Kidney (tissue), 14 donors: ENCODE data around the gene DUSP3. TPM values are rescaled to one million over a fixed set of nuclear protein-coding genes. Genes with fewer than 3 reads are reported as not detected.
A peak's percentile ranks its signal among the peaks of the same experiment; 100 is the strongest.

Experiments
- DNase-seq, 5 donors: peaks; one replicate each; pipeline ENCODE4 v3.0.0-alpha.2; 2013 to 2020
- FAIRE-seq: peaks from 2 replicates; lab custom pipeline; 2012; peaks lifted over from hg19 to GRCh38; lab: Jason Lieb, UNC
- H3K27ac ChIP-seq, 2 donors: one replicate each; pipeline ENCODE4 v1.7.0; 2013; ENCODE audit warnings: low read depth in 2 of 2, low read length in 2 of 2, inconsistent platforms in 1 of 2
- H3K27me3 ChIP-seq: one replicate; pipeline ENCODE4 v1.7.1; 2013; ENCODE audit warnings: low read length, inconsistent platforms; ENCODE audit not compliant: control insufficient read depth, insufficient read depth
- H3K36me3 ChIP-seq, 3 donors: one replicate each; pipeline versions ENCODE4 v1.7.0 to v1.7.1; 2013; ENCODE audit warnings: low read length in 3 of 3, control low read depth in 1 of 3, inconsistent platforms in 1 of 3; ENCODE audit not compliant: insufficient read depth in 3 of 3, control insufficient read depth in 2 of 3
- H3K4me1 ChIP-seq, 3 donors: one replicate each; pipeline versions ENCODE4 v1.7.0 to v1.7.1; 2013; ENCODE audit warnings: low read length in 3 of 3, inconsistent platforms in 1 of 3, low read depth in 1 of 3; ENCODE audit not compliant: control insufficient read depth in 2 of 3, insufficient read depth in 2 of 3
- H3K4me3 ChIP-seq, 3 donors: one replicate each; pipeline versions ENCODE4 v1.7.0 to v1.8.1; 2013; ENCODE audit warnings: low read length in 3 of 3, control low read depth in 1 of 3, inconsistent platforms in 1 of 3
- H3K9ac ChIP-seq, 3 donors: one replicate each; pipeline versions ENCODE4 v1.7.0 to v1.7.1; 2013; ENCODE audit warnings: low read length in 3 of 3, control low read depth in 1 of 3, inconsistent platforms in 1 of 3
- H3K9me3 ChIP-seq, 3 donors: one replicate each; pipeline versions ENCODE4 v1.7.0 to v1.7.1; 2013; ENCODE audit warnings: low read length in 3 of 3, control low read depth in 1 of 3, inconsistent platforms in 1 of 3; ENCODE audit not compliant: control insufficient read depth in 2 of 3, insufficient read depth in 1 of 3
- intact Hi-C: fragments of 100-400 bp; cut with DNase I; formaldehyde crosslinking; loops from one replicate; pipeline ENCODE4 v1.11.1; 2022
- polyA plus RNA-seq: library from polyadenylated mRNA; stranded (reverse); fragments of 350-450 nt; fragmentation: Illumina TruSeq; extraction: RNeasy Lipid Tissue Mini Kit (QIAGEN cat#74804); gene quantifications from one replicate; pipeline ENCODE4 v1.2.3, GENCODE V29; 2014; ENCODE audit warnings: low read depth, low replicate concordance; ENCODE audit not compliant: insufficient read depth
- total RNA-seq: library from RNA; stranded (reverse); fragmentation: NEBNext Ultra II Directional; extraction: Animal tissue kit (Norgen Biotek cat#: 25700); gene quantifications from one replicate; pipeline ENCODE4 v1.2.1, GENCODE V29; 2021
- TF ChIP-seq, protein P1 (sequence below): IDR thresholded peaks from 3 replicates; pipeline ENCODE4 v1.5.1; 2012; ENCODE audit warnings: mild to moderate bottlenecking, moderate library complexity, borderline replicate concordance; ENCODE audit not compliant: insufficient read depth; ENCODE audit errors: extremely low read depth
- donor health status: control.
- donor health status: control.
- donor health status: control.
- donor health status: control.
- donor health status: control.
- donor health status: DM: yes; HTN: yes; CAD: no.
- donor health status: Normal renal cell carcinoma (clear cell type).

DUSP3 gene
- total and polyA plus RNA-seq, 2 donors from 2014 or later: 102 to 126 TPM

DNA sequence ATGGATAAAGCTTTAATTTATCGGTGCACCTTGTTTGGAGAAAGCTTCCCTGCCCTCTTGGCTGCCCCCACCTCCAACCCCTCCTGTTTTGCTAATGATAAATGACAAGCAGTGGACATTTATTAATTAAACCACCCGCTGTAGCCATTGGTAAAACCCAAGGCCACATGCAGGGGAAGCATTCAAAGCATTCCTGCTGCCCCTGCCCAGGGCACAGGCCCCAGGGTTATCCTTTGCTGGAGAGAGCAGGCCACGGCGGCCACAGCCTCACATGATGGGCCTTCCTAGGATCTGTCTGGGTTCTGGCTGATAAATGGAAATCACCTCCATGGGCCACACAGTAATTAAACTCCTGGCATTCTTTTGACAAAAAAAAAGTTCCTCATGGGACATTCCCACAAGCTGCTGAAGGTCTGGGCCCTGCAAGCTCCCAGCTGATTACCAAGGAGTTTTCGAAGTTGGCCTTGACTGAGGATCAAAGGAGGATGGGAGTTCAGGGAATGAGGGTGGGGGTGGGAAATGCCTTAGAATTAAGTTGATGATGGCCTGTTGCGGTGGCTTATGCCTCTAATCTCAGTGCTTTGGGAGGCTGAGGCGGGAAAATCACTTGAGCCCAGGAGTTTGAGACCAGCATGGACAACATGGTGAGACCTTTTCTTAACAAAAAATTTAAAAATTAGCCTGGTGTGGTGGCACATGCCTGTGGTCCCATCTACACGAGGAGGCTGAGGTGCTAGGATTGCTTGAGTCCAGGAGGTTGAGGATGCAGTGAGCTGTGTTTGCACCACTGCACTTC, 55.7 kb downstream of the DUSP3 start:
- TF ChIP-seq, protein P1, sequence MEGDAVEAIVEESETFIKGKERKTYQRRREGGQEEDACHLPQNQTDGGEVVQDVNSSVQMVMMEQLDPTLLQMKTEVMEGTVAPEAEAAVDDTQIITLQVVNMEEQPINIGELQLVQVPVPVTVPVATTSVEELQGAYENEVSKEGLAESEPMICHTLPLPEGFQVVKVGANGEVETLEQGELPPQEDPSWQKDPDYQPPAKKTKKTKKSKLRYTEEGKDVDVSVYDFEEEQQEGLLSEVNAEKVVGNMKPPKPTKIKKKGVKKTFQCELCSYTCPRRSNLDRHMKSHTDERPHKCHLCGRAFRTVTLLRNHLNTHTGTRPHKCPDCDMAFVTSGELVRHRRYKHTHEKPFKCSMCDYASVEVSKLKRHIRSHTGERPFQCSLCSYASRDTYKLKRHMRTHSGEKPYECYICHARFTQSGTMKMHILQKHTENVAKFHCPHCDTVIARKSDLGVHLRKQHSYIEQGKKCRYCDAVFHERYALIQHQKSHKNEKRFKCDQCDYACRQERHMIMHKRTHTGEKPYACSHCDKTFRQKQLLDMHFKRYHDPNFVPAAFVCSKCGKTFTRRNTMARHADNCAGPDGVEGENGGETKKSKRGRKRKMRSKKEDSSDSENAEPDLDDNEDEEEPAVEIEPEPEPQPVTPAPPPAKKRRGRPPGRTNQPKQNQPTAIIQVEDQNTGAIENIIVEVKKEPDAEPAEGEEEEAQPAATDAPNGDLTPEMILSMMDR: no peak
- peaks cover 0 to 3% (median 2%) of the 10 kb centered on the region in 3 donors for H3K4me1 ChIP-seq
- intact Hi-C loops: no loop called here
- H3K27ac ChIP-seq: no peak overlapping the region
- no peaks in the 10 kb centered on the region for H3K36me3 ChIP-seq
- FAIRE-seq (no peak), DNase-seq (peak in 1 of 5 donors; percentile 54)
- no peak overlapping the region for H3K9ac ChIP-seq
- H3K4me3 ChIP-seq: no peak overlapping the region
- H3K27me3 ChIP-seq: no peaks in the 10 kb centered on the region
- no peaks in the 10 kb centered on the region for H3K9me3 ChIP-seq

DNA sequence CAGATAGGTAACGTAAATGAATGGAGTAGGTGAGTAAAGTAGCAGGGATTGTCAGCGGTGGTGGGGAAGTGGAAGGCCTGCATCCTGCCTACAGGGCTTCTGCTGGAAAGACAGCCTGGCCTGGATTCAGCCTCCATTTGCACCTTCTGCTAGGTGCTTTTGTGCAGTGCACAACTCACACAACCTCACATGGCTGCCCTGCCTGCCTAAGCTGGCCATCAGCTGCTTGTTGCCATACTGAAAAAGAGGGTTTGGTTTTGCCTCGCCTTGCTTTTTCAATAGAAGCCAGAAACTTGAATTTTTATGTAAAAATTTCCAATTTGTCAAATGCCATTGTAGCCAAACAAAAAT, 56.5 kb downstream of the DUSP3 start:
- intact Hi-C loops: no loop called here
- peak in 1 of 5 donors; percentile 32 for DNase-seq
- Histone ChIP-seq H3K27me3 (no peaks in the 10 kb centered on the region), H3K9ac (no peak overlapping the region), H3K27ac (no peak overlapping the region), H3K9me3 (no peaks in the 10 kb centered on the region), H3K4me3 (no peak overlapping the region), H3K36me3 (no peaks in the 10 kb centered on the region), H3K4me1 (peaks cover 0 to 3% (median 2%) of the 10 kb centered on the region in 3 donors)
- no peak for FAIRE-seq
- TF ChIP-seq, protein P1: no peak

DNA sequence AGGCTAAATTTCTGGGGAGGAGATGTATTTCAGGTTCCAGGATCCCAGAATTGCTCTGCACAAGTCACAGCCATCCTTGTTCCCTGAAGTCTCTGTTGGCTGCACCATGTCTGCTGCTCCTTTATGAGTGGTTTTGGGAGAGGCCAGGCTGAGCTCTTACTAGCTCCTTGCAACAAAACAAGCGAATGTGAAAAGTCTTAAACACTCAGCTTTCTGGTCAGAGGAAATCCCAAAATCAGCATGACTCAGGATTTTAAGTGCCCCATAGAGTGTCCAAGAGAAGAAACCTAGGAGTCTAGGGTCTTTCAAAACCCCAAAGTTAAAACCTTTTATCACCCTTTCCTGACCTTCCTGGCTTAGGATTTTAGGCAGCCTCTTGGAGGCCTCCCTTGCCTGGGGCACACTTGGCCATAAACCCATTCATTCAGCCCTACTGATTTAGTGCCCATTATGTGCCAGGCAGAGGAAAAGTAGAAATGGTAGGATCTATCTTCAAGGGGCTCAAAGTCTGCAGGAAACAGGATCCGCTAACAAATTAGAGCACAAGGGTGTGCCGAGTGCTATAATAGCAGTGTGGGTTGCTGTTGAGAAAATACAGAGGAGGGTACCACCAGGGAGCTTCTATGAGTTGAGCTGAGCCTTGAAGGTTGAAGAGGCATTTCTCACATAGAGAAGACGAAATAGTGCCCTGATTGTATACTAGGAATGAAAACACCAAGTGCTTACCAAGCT, 57.1 kb downstream of the DUSP3 start:
- Histone ChIP-seq H3K4me1 (peaks cover 0 to 3% (median 2%) of the 10 kb centered on the region in 3 donors), H3K36me3 (no peaks in the 10 kb centered on the region), H3K27ac (no peak overlapping the region), H3K9me3 (no peaks in the 10 kb centered on the region), H3K27me3 (no peaks in the 10 kb centered on the region), H3K9ac (no peak overlapping the region), H3K4me3 (no peak overlapping the region)
- FAIRE-seq (no peak), DNase-seq (peak in 1 of 5 donors; percentile 5)
- TF ChIP-seq, protein P1: no peak
- intact Hi-C loops: no loop called here
